Activated CD8-positive, alpha-beta T cell treated with anti-CD3 and anti-CD28 coated beads for 36 hours (primary cell): ENCODE results near the gene IRAK4. TPM values are rescaled to one million over a fixed set of nuclear protein-coding genes. Genes with fewer than 3 reads are reported as not detected.
A peak's percentile ranks its signal among the peaks of the same experiment; 100 is the strongest.

Experiments used
- ATAC-seq: fragments of 200-7000 bp; cut with Tn5 transposase; one replicate; pipeline ENCODE4 v1.10.0; 2021; ENCODE audit warnings: mild to moderate bottlenecking, moderate library complexity
- CTCF ChIA-PET: fragments of 350-600 bp; sonication (Branson Sonifier 250); formaldehyde crosslinking; loops from one replicate; lab custom pipeline; 2021; ENCODE audit warnings: antibody characterized with exemption; lab: Charles Lee
- POLR2A ChIA-PET: fragments of 350-600 bp; sonication (Branson Sonifier 250); formaldehyde crosslinking; loops from one replicate; lab custom pipeline; 2021; ENCODE audit warnings: antibody characterized with exemption; lab: Charles Lee
- DNase-seq: peaks from one replicate; pipeline ENCODE4 v3.0.0-alpha.2; 2020
- H3K27ac Mint-ChIP-seq: one replicate; pipeline ENCODE4 v1.8.0; 2021; ENCODE audit warnings: mild to moderate bottlenecking, mixed read lengths
- H3K27me3 Mint-ChIP-seq: one replicate; pipeline ENCODE4 v1.8.0; 2021; ENCODE audit warnings: mixed read lengths
- H3K36me3 Mint-ChIP-seq: one replicate; pipeline ENCODE4 v1.8.0; 2021; ENCODE audit warnings: low read depth, mixed read lengths
- H3K4me1 Mint-ChIP-seq: one replicate; pipeline ENCODE4 v1.8.0; 2021; ENCODE audit warnings: low read depth, mixed read lengths
- H3K4me3 Mint-ChIP-seq: one replicate; pipeline ENCODE4 v1.8.0; 2021; ENCODE audit warnings: mild to moderate bottlenecking, moderate library complexity, mixed read lengths
- H3K9me3 Mint-ChIP-seq: one replicate; pipeline ENCODE4 v1.8.0; 2021; ENCODE audit warnings: mixed read lengths
- CTCF ChIP-seq: fragments of 200-600 bp; IDR thresholded peaks from one replicate; pipeline ENCODE4 v1.8.0; 2022; ENCODE audit warnings: antibody characterized with exemption, mild to moderate bottlenecking
- intact Hi-C: fragments of 100-400 bp; cut with micrococcal nuclease; formaldehyde crosslinking; loops from one replicate; pipeline ENCODE4 v1.10.0; 2022
- total RNA-seq, 2 experiments: library from RNA; stranded (reverse); gene quantifications; one replicate each; pipeline ENCODE4 v1.2.3, GENCODE V29; 2021

Gene IRAK4
- total RNA-seq, 2 experiments from 2014 or later, result 24.0 TPM

- POLR2A ChIA-PET, result no interaction called here
- ATAC-seq (no peak), DNase-seq (no peak)
- Mint-ChIP-seq H3K36me3 (peaks cover 69% of the 10 kb centered on the region), H3K4me3 (no peak overlapping the region), H3K9me3 (peaks cover 13% of the 10 kb centered on the region), H3K27me3 (no peaks in the 10 kb centered on the region), H3K4me1 (peaks cover 40% of the 10 kb centered on the region), H3K27ac (no peak overlapping the region)
- CTCF ChIA-PET, result interaction anchor here (1.2 kb wide), 1 partner anchor 53 kb away, joined by 3 read pairs; no protein-coding TSS in a partner anchor
- intact Hi-C loops, result no loop called here
- no peak for TF ChIP-seq CTCF
Measured at GRCh38 chr12:43754015-43754414, 4.7 kb upstream of the IRAK4 start.

- intact Hi-C loops, result loop anchor here (5.0 kb wide), 1 partner anchor 49 kb away; the partner anchor contains the start of gene TWF1
- H3K36me3 Mint-ChIP-seq, result peaks cover 52% of the 10 kb centered on the region
- CTCF ChIA-PET, result interaction anchor here (0.6 kb wide), 1 partner anchor 113 kb away, joined by 4 read pairs; no protein-coding TSS in a partner anchor
- ATAC-seq, result peak; percentile 8
- no peak for DNase-seq
- no peak for TF ChIP-seq CTCF
- POLR2A ChIA-PET, result interaction anchor here (0.9 to 1.9 kb wide), 7 partner anchors 9 to 75 kb away, joined by 3 to 10 read pairs (median 4); partner anchors contain the start of gene TWF1
- H3K4me1 Mint-ChIP-seq, result peaks cover 63% of the 10 kb centered on the region
- peaks cover 5% of the 10 kb centered on the region for H3K9me3 Mint-ChIP-seq
- H3K27ac Mint-ChIP-seq, result peak overlapping the region; percentile 98
- peak overlapping the region; percentile 93 for H3K4me3 Mint-ChIP-seq
- H3K27me3 Mint-ChIP-seq, result no peaks in the 10 kb centered on the region
Measured at GRCh38 chr12:43758247-43758727, 464 bp upstream of the IRAK4 start.

GRCh38 chr12:43760396-43760795 is 1.6 kb downstream of the IRAK4 start:
- no peak for ATAC-seq
- Mint-ChIP-seq H3K4me1 (peaks cover 60% of the 10 kb centered on the region), H3K36me3 (peaks cover 46% of the 10 kb centered on the region), H3K9me3 (no peaks in the 10 kb centered on the region), H3K4me3 (peak overlapping the region; percentile 93), H3K27me3 (no peaks in the 10 kb centered on the region), H3K27ac (peak overlapping the region; percentile 98)
- CTCF ChIA-PET, result interaction anchor here (1.0 to 1.8 kb wide), 2 partner anchors 11 to 122 kb away, joined by 3 to 14 read pairs; no protein-coding TSS in a partner anchor
- TF ChIP-seq CTCF, result no peak
- intact Hi-C loops, result no loop called here
- DNase-seq, result no peak
- POLR2A ChIA-PET, result interaction anchor here (1.6 to 1.7 kb wide), 2 partner anchors 8 to 11 kb away, joined by 5 to 7 read pairs; no protein-coding TSS in a partner anchor

GRCh38 chr12:43761500-43761899 is 2.7 kb downstream of the IRAK4 start:
- H3K36me3 Mint-ChIP-seq, result peaks cover 35% of the 10 kb centered on the region
- ChIA-PET CTCF (interaction anchor here (1.4 kb wide), 1 partner anchor 44 kb away, joined by 3 read pairs; the partner anchor contains the start of gene TWF1), POLR2A (no interaction called here)
- H3K9me3 Mint-ChIP-seq, result no peaks in the 10 kb centered on the region
- no peak for TF ChIP-seq CTCF
- no peak for ATAC-seq
- H3K4me1 Mint-ChIP-seq, result peaks cover 49% of the 10 kb centered on the region
- no peak for DNase-seq
- intact Hi-C loops, result no loop called here
- no peaks in the 10 kb centered on the region for H3K27me3 Mint-ChIP-seq
- H3K27ac Mint-ChIP-seq, result no peak overlapping the region
- peak overlapping the region; percentile 31 for H3K4me3 Mint-ChIP-seq

- H3K36me3 Mint-ChIP-seq, result peaks cover 29% of the 10 kb centered on the region
- DNase-seq, result no peak
- H3K4me1 Mint-ChIP-seq, result peaks cover 44% of the 10 kb centered on the region
- H3K4me3 Mint-ChIP-seq, result no peak overlapping the region
- H3K27ac Mint-ChIP-seq, result no peak overlapping the region
- intact Hi-C loops, result no loop called here
- no peak for ATAC-seq
- TF ChIP-seq CTCF, result no peak
- ChIA-PET POLR2A (interaction anchor here (0.7 to 1.2 kb wide), 2 partner anchors 10 to 22 kb away, joined by 3 read pairs; no protein-coding TSS in a partner anchor), CTCF (interaction anchor here (0.7 to 1.4 kb wide), 4 partner anchors 12 to 43 kb away, joined by 3 to 6 read pairs (median 3); partner anchors contain the start of gene TWF1)
- H3K9me3 Mint-ChIP-seq, result no peaks in the 10 kb centered on the region
- H3K27me3 Mint-ChIP-seq, result no peaks in the 10 kb centered on the region
Measured at GRCh38 chr12:43762596-43762995, 3.8 kb downstream of the IRAK4 start.
